Fibroblast of lung (primary cell): Measurements from ENCODE around the gene PLEKHG4B. TPM values are rescaled to one million over a fixed set of nuclear protein-coding genes. Genes with fewer than 3 reads are reported as not detected.

Experiments used
- DNase-seq, 2 donors: peaks; one replicate each; pipeline versions ENCODE4 v3.0.0 to v3.0.0-alpha.2; 2010; ENCODE audit warnings: low read depth in 2 of 2
- H2AFZ ChIP-seq: 2 replicates; pipeline ENCODE4 v1.5.1; 2012; ENCODE audit warnings: low read length, control low read depth, inconsistent platforms
- H3K27ac ChIP-seq: 2 replicates; pipeline ENCODE4 v1.5.1; 2011; ENCODE audit warnings: low read length, control low read depth; ENCODE audit not compliant: insufficient read depth
- H3K27me3 ChIP-seq: 2 replicates; pipeline ENCODE4 v1.5.1; 2011; ENCODE audit warnings: mild to moderate bottlenecking, low read length; ENCODE audit not compliant: control insufficient read depth, insufficient read depth
- H3K36me3 ChIP-seq: 2 replicates; pipeline ENCODE4 v1.5.1; 2011; ENCODE audit warnings: low read length; ENCODE audit not compliant: control insufficient read depth, insufficient read depth
- H3K4me1 ChIP-seq: 2 replicates; pipeline ENCODE4 v1.5.1; 2011; ENCODE audit warnings: low read length; ENCODE audit not compliant: control insufficient read depth, insufficient read depth; ENCODE audit errors: extremely low read depth
- H3K4me2 ChIP-seq: 2 replicates; pipeline ENCODE4 v1.5.1; 2011; ENCODE audit warnings: low read length, control low read depth; ENCODE audit not compliant: insufficient read depth; ENCODE audit errors: extremely low read depth
- H3K4me3 ChIP-seq, 4 experiments: fragments of 200-600 bp in 1 of 4; sonication (generic) in 1 of 4; replicated peaks in 1 of 4; 2 replicates each; pipeline ENCODE4 v1.5.1; 2011 to 2016; ENCODE audit warnings: low read length in 4 of 4, low read depth in 3 of 4, mild to moderate bottlenecking in 3 of 4, control low read depth in 2 of 4, inconsistent platforms in 1 of 4, mixed read lengths in 1 of 4; ENCODE audit not compliant: insufficient read depth in 1 of 4; ENCODE audit errors: control extremely low read depth in 1 of 4
- H3K79me2 ChIP-seq: 2 replicates; pipeline ENCODE4 v1.5.1; 2012; ENCODE audit warnings: mild to moderate bottlenecking, low read length, inconsistent platforms; ENCODE audit not compliant: control insufficient read depth, insufficient read depth
- H3K9ac ChIP-seq: 2 replicates; pipeline ENCODE4 v1.5.1; 2011; ENCODE audit warnings: mild to moderate bottlenecking, low read length, control low read depth; ENCODE audit not compliant: insufficient read depth
- H3K9me3 ChIP-seq: 2 replicates; pipeline ENCODE4 v1.5.1; 2012; ENCODE audit warnings: low read depth, low read length; ENCODE audit not compliant: control insufficient read depth, insufficient read depth
- H4K20me1 ChIP-seq: 2 replicates; pipeline ENCODE4 v1.5.1; 2011; ENCODE audit warnings: low read length; ENCODE audit not compliant: control insufficient read depth, insufficient read depth; ENCODE audit errors: extremely low read depth
- CTCF ChIP-seq, 2 donors: IDR thresholded peaks in 1 of 2; conservative IDR thresholded peaks in 1 of 2; 1 replicate in 1 of 2; 2 replicates in 1 of 2; pipeline ENCODE4 v1.5.1; 2011 to 2012; ENCODE audit warnings: low read length in 2 of 2, control low read depth in 1 of 2, inconsistent platforms in 1 of 2, low read depth in 1 of 2, mild to moderate bottlenecking in 1 of 2
- EZH2 ChIP-seq: IDR thresholded peaks from 2 replicates; pipeline ENCODE4 v1.5.1; 2012; ENCODE audit warnings: low read length, control low read depth, mild to moderate bottlenecking; ENCODE audit errors: missing control alignments
- polyA plus RNA-seq, 2 donors: library from polyadenylated mRNA; depleted of rRNA in 1 of 2; stranded (reverse) in 1 of 2; unstranded in 1 of 2; fragments of >200 nt; gene quantifications; 2 replicates each; pipeline ENCODE4 v1.2.1, GENCODE V29; 2011 to 2012; ENCODE audit warnings: missing spikeins in 1 of 2
- total RNA-seq: library from RNA; depleted of rRNA; stranded (reverse); fragments of >200 nt; gene quantifications from 2 replicates; pipeline ENCODE4 v1.2.1, GENCODE V29; 2014

PLEKHG4B gene
- total and polyA plus RNA-seq, 2 donors (not counting 1 experiment from before 2014, with no cell fraction given) = under 0.01 to 0.08 TPM

GRCh38 chr5:182126-182525, 90.2 kb downstream of the PLEKHG4B start:
- Histone ChIP-seq H3K27ac (no peak overlapping the region), H3K27me3 (peaks cover 7% of the 10 kb centered on the region), H3K9me3 (no peaks in the 10 kb centered on the region), H2AFZ (no peak overlapping the region), H3K4me1 (no peaks in the 10 kb centered on the region), H3K79me2 (no peaks in the 10 kb centered on the region), H3K4me2 (no peak overlapping the region), H3K36me3 (no peaks in the 10 kb centered on the region), H3K4me3 (no peak overlapping the region), H3K9ac (no peak overlapping the region), H4K20me1 (no peaks in the 10 kb centered on the region)
- DNase-seq = no peak
- no peak for TF ChIP-seq EZH2
- TF ChIP-seq CTCF (conservative IDR thresholded peaks at IDR 0.05 in 1 of 2, IDR thresholded peaks at IDR 0.05 in 1 of 2; ENCODE audit: low read depth in 1 of 2, low read length in 2 of 2) = no peak

DNA sequence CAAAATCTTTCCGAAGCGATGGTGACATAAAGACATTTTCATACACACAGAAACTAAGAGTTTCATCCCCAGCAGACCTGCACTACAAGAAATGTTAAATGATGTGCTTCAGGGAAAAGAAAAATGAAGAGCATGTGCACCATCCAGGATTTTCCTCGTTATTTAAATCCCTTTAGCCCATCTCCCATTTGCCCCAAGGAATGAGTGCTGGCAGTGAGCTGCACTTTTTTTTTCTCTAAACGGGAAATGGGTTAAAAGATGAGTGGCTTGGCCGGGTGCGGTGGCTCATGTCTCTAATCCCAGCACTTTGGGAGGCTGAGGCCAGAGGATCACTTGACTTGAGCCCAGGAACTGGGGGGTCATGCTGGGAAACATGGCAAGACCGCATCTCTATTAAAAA, 92.5 kb downstream of the PLEKHG4B start:
- Histone ChIP-seq H3K79me2 (no peaks in the 10 kb centered on the region), H3K27ac (no peak overlapping the region), H3K4me2 (no peak overlapping the region), H3K9me3 (no peaks in the 10 kb centered on the region), H3K9ac (no peak overlapping the region), H3K27me3 (peaks cover under 1% of the 10 kb centered on the region), H3K4me1 (peaks cover 3% of the 10 kb centered on the region), H2AFZ (no peak overlapping the region), H4K20me1 (no peaks in the 10 kb centered on the region), H3K4me3 (no peak overlapping the region), H3K36me3 (no peaks in the 10 kb centered on the region)
- TF ChIP-seq EZH2 = no peak
- no peak for TF ChIP-seq CTCF (conservative IDR thresholded peaks at IDR 0.05 in 1 of 2, IDR thresholded peaks at IDR 0.05 in 1 of 2; ENCODE audit: low read depth in 1 of 2, low read length in 2 of 2)
- peak in 1 of 2 donors; percentile 22 for DNase-seq

GRCh38 chr5:185095-186070, 93.4 kb downstream of the PLEKHG4B start:
- Histone ChIP-seq H3K4me3 (no peak overlapping the region), H3K36me3 (no peaks in the 10 kb centered on the region), H2AFZ (no peak overlapping the region), H3K79me2 (no peaks in the 10 kb centered on the region), H3K27ac (no peak overlapping the region), H4K20me1 (no peaks in the 10 kb centered on the region), H3K27me3 (no peaks in the 10 kb centered on the region), H3K4me2 (no peak overlapping the region), H3K9me3 (no peaks in the 10 kb centered on the region), H3K9ac (no peak overlapping the region), H3K4me1 (peaks cover 3% of the 10 kb centered on the region)
- TF ChIP-seq CTCF (conservative IDR thresholded peaks at IDR 0.05 in 1 of 2, IDR thresholded peaks at IDR 0.05 in 1 of 2; ENCODE audit: low read depth in 1 of 2, low read length in 2 of 2) = no peak
- no peak for TF ChIP-seq EZH2
- DNase-seq = no peak
